OCI-LY1 (cell line): ENCODE data around the gene OCRL.

Experiments used
- EZH2 ChIP-seq: fragments of 200-600 bp; sonication (generic), shearing (Covaris generic); IDR thresholded peaks from 2 replicates; pipeline ENCODE4 v1.8.0; 2017; ENCODE audit warnings: borderline replicate concordance, mixed run types, mild to moderate bottlenecking, antibody characterized with exemption, low read length, moderate library complexity, mixed read lengths
- TF ChIP-seq, protein P1 (sequence below): fragments of 200-600 bp; sonication (generic), shearing (Covaris generic); IDR thresholded peaks from 2 replicates; pipeline ENCODE4 v1.5.1; 2017; ENCODE audit warnings: mild to moderate bottlenecking, antibody characterized with exemption, low read length, moderate library complexity, mixed read lengths

DNA sequence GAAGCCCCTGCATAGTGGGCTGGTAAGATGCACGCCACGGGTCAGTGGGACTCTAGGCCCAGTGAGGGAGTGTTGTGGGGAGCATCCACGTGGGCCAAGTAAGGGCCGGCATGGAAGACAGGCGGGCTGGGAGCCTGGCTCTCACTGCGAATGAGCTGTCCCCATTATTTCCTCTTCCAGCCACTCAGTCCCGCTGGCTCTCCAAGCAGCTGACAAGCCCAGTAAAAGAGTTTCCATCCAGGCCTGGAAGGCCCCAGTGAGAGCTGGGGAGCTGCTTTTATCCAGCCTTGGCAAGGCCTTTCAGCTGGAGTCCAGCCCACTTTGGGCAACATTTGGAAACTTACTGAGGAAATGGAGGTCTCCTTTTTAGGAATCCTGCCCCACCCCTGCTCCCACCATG lies 89.8 kb downstream of the OCRL start:
- TF ChIP-seq, protein P1, sequence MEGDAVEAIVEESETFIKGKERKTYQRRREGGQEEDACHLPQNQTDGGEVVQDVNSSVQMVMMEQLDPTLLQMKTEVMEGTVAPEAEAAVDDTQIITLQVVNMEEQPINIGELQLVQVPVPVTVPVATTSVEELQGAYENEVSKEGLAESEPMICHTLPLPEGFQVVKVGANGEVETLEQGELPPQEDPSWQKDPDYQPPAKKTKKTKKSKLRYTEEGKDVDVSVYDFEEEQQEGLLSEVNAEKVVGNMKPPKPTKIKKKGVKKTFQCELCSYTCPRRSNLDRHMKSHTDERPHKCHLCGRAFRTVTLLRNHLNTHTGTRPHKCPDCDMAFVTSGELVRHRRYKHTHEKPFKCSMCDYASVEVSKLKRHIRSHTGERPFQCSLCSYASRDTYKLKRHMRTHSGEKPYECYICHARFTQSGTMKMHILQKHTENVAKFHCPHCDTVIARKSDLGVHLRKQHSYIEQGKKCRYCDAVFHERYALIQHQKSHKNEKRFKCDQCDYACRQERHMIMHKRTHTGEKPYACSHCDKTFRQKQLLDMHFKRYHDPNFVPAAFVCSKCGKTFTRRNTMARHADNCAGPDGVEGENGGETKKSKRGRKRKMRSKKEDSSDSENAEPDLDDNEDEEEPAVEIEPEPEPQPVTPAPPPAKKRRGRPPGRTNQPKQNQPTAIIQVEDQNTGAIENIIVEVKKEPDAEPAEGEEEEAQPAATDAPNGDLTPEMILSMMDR = no peak
- no peak for TF ChIP-seq EZH2
